Stimulated activated CD4-positive, alpha-beta T cell treated with anti-CD3 and anti-CD28 coated beads, TNF-alpha, amount 100 ng/mL, for 24 hours (primary cell): ENCODE data around the gene BIN1.
A peak's percentile ranks its signal among the peaks of the same experiment; 100 is the strongest.

Source experiments
- DNase-seq, 3 experiments: peaks; one replicate each; pipeline ENCODE4 v3.0.0-alpha.2; 2020; ENCODE audit warnings: low read depth in 3 of 3

BIN1 gene

DNA sequence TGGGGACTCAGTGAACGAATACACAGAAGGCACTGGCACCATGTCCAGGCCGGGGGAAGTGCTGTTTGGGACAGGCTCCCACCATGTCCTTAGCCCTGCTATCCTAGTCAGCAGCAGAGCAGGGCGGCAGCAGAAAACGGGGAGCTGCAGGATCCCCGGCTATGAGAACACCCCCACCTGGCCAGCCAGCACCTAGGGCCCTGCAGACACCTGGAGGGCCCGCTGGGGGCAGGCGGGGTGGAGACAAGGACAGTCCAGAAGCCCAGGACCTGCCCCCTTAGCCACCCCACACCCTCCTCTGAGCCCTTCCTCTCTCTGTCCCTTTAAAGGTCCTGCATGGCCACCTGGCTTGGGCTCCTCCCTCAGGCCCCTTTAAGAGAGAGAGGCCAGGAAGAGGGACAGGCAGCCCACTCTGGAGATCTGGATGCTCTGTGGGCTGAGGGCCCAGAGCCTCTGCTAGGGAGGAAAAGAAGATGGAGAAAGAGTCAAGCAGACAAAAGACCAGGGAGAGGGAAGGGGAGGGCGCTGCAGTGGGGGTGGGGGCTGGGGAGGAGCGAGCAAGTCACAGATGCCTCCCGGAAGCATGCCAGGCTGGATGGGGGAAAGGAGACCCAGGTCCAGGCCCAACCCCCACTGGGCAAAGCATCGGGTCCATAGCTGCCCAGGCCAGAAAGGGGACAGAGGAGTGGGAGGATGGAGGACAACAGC is 48.6 kb downstream of the BIN1 start:
- DNase-seq = no peak

- DNase-seq = no peak
These were observed 49.3 kb downstream of the BIN1 start for GRCh38 chr2:127057371-127058245.

DNA sequence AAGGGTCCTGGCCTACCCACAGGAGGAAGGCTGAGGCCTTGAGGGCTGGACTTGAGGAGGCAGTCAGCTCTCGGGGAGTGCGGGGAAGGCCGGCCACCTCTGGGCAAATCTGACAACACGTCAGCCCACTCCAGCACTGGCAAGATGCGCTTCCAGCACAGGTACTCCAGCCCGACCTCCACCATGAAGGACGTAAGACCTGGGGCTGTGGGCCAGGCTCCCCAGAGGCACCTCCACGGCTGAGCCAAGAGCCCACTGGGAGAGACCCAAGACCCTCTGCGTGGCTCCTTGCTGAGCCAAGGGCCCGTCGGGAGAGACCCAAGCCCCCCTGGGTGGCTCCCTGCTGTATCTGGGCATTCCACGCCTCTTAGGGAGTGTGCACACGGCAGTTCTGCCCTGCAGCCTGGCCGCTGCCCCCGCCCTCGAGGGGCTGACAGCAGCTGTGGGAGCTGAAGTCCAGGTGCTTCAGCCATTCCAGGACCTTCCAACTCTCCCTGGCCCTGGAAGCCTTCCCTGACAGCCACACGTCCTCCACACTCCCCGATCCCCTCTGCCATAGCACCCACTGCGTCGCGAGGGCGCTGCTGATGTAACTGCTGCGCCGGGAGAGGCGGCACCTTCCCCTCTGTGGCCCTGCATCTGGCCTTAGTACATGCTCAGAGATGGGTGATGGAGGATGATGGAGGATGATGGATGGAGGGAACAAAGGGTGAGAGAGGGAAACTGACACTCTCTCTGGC is 50.2 kb downstream of the BIN1 start:
- no peak for DNase-seq

- DNase-seq = no peak
These were observed 50.9 kb downstream of the BIN1 start for GRCh38 chr2:127056086-127056485.

- no peak for DNase-seq
These were observed 51.2 kb downstream of the BIN1 start for GRCh38 chr2:127055786-127056076.

GRCh38 chr2:127054996-127055785 is 51.8 kb downstream of the BIN1 start:
- no peak for DNase-seq

- DNase-seq = no peak
These were observed 52.4 kb downstream of the BIN1 start for GRCh38 chr2:127054604-127054930.

DNA sequence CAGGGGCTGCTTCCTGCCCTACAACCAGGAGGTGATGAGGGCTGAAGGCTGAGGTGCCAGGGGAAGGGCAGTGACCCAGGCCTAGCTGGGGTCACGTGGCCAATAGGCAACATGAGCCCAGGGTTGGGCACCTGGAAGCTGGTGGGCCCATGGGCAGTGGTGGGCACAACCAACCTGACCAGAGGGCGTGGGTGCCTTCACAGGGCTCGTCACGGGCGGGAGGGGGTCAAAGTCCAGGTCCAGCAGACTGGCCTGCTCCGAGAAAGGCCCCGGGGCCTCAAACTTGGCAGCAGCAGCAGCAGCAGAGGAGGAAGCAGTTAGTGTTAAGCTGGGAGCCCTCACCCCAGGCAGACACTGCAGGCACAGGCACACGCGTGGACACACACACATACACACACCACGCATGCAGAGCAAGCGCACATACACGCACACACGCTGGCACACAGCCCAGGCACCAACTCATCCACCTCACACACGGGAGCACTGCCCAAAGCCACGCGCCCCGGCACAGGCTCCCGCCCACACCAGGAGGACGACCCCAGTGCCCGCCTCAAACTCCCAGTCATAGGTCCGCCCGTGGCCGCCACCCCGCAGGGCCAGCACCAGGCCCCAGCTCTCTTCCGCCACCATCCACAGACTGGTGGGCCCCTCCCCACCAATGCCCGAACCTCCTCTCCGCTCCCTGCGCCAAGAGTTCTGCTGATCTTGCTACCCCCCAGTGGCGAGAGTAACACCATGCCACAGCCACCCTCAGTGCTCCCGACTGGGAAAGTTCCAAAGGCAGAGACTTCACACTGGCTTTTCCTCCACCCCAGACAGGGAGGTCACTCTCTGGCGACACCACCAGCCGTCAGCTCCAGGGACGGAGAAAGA is 53.0 kb downstream of the BIN1 start:
- DNase-seq = no peak

DNA sequence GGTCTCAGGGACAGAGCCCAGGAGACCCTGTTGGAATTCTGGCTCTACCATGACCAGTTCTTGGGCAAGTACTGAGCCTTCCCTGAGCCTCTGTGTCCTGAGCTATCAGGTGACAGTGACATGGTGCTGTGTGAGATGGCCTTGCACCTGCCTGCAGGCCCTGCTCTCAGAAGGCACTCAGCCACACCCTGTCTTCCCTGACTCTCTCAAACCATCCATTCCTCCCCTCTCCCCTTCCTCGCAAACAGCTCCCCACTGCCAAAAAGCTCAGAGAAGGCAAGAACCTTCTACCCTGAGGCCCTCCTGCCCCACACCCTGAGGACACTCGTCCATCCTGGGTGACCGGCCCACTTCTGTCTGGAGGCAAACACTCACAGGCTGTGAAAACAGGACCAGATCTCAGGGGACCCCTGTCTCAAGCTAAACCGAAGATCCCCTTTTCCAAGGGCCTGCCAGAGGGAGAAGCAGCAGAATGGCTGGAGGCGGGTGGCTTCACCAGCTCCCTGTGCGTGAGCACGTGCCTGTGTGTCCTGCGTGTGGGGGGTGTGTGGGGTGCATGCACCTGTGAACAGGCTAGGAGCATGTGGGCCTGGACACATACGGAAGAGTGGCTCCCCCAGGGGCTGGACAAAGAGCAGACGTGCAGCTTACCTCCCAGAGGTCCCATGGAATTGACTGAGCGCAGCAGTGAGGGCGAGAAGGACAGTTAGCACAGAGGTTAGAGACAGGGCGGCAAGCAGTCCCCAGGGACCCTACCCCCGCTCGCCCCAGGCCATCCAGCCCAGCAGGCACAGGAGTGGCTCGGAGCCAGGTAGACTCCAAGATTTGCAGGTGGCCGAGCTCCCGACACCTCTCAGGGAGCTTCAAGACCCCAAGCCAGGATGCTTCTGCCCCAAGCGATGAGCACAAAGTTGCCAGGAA is 53.9 kb downstream of the BIN1 start:
- no peak for DNase-seq

DNA sequence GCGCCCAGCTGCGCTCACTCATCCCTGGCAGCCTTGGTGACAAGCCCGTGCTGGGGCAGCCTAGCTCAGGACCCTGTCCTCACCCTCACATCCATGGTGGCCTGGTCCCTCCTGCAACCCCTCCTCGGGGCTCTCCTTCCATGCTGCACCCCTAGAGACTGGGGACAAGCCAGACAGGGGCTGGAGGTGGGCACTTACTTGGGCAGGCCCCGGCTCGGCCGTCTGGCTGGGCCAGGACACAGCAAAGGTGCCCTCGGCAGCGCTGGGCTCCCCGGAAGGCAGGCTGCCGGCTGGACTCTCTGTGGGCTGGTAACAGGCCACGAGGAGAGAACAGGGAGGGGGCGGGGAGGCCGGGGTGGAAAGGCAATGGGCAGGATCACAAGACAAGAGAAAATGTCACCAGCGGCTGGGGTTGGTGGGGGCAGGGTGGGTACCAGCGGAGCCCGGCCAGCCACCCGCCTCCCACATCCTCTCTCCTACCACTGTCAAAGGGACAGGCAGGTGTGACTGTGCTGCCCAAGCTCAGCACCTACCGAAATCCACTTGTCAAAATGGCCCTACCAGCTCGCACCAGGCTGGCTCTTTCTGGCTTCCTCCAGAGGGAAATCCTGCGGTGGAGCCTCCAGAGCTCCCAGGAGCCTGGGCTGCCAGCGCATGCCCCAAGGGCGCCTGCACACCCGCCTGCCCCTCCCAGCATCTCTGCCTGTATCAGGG is 54.7 kb downstream of the BIN1 start:
- DNase-seq = no peak

GRCh38 chr2:127051116-127052056 is 55.6 kb downstream of the BIN1 start:
- DNase-seq = no peak

- DNase-seq = no peak
These were observed 56.2 kb downstream of the BIN1 start for GRCh38 chr2:127050803-127051115.

GRCh38 chr2:127049927-127050802 is 56.8 kb downstream of the BIN1 start:
- peak; percentile 29 to 62 (median 34) for DNase-seq

DNA sequence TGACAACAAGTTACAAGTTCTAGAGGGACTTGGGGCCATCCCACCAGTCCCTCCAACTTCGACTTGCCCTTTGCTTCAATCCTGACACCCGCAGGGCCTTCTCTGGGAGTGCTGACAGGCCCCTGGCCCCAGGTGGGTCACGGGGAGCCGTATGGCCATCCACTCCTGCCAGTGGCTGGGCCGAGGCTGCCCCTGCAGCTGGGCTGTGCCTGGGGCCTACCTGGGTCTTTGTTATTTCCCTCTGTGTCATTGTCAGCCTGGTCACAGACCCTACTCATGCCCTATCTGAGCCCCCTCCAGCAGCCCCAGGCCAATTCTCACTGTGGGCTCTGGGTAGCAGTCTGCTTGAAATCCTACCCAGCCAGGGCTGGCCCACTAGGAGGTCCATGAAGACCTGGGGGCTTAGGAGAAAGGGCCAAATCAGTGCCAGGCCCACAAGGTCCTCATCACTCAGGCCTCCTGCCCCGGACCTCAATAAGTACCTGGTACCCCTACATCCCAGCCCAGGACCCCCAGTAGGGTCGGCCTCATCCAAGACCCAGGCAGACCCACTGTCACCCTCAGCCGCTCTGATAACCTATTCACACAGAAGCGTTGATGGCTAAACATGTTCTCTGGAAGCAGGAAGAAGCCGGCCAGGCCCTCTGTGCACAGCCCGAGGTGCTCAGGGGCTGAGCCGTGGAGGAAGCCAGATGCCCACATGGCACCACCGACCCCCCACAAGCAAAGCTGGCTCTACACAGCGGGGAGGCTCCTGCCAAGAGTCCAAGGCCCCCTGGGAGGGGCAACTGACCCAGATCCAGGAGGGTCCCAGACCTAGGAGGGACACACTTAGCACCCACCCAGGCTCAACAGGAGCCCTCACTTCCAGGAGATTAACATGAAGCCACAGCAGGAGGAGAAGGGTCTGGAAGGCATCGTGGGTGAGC is 57.7 kb downstream of the BIN1 start:
- DNase-seq = no peak

GRCh38 chr2:127048618-127048935 is 58.4 kb downstream of the BIN1 start:
- DNase-seq = no peak
